LNCaP clone FGC (cell line): ENCODE data around the gene YKT6.
"Not testable (repeated sequence)": the region's sequence is repeated elsewhere in the genome, so short reads cannot be mapped to it uniquely, and the experiment has no call there.

ENCODE experiments used
- DNase-seq: peaks from one replicate; pipeline ENCODE4 v3.0.0-alpha.2; 2011; ENCODE audit warnings: low read depth
- H3K4me3 ChIP-seq: 2 replicates; pipeline ENCODE4 v1.5.1; 2011; ENCODE audit warnings: mild to moderate bottlenecking, low read depth, low read length, control low read depth
- TF ChIP-seq, protein P1 (sequence below): IDR thresholded peaks from 2 replicates; pipeline ENCODE4 v1.5.1; 2012; ENCODE audit warnings: mild to moderate bottlenecking; ENCODE audit not compliant: control insufficient read depth, insufficient read depth; ENCODE audit errors: extremely low read depth

The YKT6 gene

DNA sequence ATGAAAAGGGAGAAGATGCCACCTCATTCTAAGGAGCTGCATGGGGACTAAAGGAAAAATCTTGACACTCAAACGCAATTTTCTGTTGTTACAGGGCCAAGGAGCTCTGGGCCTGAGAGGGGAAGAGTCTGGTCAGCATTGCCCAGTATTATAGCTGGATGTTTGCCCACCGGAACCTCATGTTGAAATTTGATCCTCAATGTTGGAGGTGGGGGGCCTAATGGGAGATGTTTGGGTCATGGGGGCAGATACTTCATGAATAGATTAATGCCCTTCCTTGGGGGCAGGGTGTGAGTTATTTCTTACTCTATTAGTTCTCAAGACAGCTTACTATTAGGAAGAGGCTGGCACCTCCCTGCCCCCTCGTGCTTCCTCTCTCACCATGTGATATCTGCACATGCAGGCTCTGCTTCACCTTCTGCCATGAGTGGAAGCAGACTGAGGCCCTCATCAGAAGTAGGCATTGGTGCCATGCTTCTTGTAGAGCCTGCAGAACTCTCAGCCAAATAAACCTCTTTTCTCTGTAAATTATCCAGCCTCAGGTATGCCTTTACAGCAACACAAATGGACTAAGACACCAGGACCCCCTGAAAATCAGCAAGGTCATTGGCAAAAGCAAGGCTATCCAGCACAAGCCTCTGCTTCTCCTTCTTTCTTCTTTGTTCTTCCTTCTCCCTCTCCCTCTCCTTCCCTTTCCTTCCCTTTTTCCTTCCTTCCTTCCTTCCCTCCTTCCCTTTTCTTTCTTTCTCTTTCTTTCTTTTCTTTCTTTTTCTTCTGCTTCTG is 26.7 kb upstream of the YKT6 start:
- H3K4me3 ChIP-seq = no peak overlapping the region
- DNase-seq = no peak
- TF ChIP-seq, protein P1, sequence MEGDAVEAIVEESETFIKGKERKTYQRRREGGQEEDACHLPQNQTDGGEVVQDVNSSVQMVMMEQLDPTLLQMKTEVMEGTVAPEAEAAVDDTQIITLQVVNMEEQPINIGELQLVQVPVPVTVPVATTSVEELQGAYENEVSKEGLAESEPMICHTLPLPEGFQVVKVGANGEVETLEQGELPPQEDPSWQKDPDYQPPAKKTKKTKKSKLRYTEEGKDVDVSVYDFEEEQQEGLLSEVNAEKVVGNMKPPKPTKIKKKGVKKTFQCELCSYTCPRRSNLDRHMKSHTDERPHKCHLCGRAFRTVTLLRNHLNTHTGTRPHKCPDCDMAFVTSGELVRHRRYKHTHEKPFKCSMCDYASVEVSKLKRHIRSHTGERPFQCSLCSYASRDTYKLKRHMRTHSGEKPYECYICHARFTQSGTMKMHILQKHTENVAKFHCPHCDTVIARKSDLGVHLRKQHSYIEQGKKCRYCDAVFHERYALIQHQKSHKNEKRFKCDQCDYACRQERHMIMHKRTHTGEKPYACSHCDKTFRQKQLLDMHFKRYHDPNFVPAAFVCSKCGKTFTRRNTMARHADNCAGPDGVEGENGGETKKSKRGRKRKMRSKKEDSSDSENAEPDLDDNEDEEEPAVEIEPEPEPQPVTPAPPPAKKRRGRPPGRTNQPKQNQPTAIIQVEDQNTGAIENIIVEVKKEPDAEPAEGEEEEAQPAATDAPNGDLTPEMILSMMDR = no peak

DNA sequence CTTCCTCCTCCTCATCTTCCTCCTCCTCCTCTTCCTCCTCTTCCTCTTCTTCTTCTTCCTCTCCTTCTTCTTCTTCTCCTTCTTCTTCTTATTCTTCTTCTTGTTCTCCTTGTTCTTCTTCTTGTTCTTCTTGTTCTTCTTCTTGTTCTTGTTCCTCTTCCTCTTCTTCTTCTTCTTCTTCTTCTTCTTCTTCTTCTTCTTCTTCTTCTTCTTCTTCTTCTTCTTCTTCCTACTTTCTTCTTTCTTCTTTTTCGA is 26.2 kb upstream of the YKT6 start:
- H3K4me3 ChIP-seq, DNase-seq: not testable (repeated sequence)

DNA sequence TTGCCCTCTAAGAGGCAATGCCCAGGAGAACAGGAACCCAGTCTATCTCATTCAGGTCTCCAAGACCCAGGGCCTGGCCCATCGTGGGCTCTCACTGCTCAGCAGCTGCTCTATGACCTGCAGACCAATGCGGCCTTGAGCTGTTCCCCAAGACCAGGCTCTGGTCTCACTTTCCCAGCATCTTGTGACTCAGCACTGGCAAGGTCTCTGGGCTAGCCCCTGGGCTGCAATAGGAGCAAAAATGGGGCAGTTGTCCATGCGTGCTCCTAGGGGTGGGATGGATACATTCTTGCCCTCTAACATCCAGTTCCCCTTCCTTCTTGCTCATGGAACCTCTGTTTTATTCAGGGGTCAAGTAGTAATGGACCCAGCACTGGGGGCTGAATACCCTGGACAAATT is 25.0 kb upstream of the YKT6 start:
- TF ChIP-seq, protein P1 = no peak
- no peak overlapping the region for H3K4me3 ChIP-seq
- DNase-seq = no peak

DNA sequence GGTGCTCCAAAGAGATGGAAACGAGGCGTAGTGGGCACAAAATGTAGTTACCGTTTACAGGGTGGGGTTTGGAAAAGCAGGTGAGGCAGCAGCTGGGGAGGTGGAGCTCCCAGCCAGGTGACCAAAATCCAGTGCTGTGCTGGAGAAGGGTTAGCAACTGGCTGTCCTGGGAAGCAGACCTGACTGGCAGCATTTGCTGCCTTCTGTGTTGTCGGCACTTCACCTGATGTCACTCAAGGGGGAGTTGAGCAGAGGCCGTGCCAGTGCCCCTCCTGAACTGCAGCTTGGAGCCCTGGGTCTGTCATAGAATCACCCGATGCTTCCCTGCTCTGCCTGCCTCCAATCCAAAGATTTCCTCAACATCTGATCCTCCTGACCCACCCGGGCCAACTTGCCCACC is 24.3 kb upstream of the YKT6 start:
- H3K4me3 ChIP-seq = no peak overlapping the region
- DNase-seq = no peak
- TF ChIP-seq, protein P1 = no peak

DNA sequence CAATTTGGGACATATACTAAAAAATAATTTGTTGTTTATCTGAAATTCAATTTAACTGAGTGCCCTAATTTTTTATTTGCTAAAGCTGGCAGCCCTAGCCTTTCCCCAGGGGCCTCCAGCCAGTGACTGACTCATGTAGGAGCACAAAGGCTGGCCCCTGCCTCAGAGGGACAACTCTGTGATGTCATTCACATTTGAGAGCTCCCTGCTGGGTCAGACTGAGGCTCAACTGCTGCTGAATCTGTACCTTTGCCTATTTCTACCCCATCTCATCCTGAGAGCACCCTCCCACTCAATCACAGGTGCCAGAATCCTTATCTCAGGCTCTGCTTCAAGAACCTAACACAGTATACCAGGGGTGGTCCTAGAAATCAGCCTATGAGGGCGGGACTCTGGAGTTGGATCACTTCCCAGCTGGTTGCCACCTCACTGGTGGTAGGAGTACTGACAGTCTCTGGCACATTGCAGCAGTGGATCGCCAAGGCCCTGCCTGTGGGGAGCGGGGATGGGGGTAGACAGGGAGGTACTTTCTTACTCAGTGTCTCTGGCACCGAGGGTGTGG is 23.1 kb upstream of the YKT6 start:
- no peak overlapping the region for H3K4me3 ChIP-seq
- DNase-seq = no peak
- TF ChIP-seq, protein P1 = no peak

DNA sequence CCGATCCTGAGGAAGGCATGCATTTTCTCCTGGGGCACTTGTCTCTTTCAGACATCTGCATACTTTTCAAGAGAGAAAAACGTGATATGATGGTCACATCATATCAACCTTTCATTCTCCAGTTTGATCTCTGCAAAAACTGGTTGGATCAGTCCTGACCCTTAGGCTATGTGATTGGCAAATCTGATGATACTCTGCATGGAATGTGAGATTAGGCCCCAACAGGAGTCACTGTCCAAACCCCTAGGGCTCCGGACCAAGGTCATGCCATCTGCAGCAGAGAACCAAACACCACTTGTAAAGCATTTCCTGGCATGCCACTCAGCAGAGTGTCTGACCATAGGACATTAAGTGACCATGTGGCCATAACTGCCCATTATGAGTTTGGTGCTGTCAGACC is 20.1 kb upstream of the YKT6 start:
- H3K4me3 ChIP-seq = no peak overlapping the region
- DNase-seq = no peak
- TF ChIP-seq, protein P1 = no peak

DNA sequence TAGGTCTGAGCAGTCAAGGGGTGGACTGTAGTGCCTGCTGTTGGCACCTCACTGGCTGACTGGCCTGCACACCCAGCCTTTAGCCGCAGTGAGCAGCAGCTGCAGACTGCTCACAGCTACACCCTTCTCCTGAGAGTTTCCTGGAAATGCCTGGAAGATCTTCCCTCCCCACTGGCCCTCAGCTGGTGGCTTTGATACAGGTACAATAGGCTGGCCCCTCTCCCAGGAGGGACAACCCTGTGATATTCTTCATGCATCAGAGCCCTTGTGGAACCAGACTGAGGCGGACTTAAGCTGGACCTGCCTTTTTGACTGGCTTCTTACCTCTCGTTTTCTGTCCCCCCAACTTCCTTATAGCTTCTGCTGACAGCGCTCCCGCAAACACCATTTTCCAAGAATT is 18.0 kb upstream of the YKT6 start:
- TF ChIP-seq, protein P1 = no peak
- H3K4me3 ChIP-seq = no peak overlapping the region
- no peak for DNase-seq
